ENCODE measurements around the gene CCDC86. TPM values are rescaled to one million over a fixed set of nuclear protein-coding genes. Genes with fewer than 3 reads are reported as not detected.

CCDC86 gene
- total RNA-seq, 1 experiment from 2014 or later = 51.5 TPM

DNA sequence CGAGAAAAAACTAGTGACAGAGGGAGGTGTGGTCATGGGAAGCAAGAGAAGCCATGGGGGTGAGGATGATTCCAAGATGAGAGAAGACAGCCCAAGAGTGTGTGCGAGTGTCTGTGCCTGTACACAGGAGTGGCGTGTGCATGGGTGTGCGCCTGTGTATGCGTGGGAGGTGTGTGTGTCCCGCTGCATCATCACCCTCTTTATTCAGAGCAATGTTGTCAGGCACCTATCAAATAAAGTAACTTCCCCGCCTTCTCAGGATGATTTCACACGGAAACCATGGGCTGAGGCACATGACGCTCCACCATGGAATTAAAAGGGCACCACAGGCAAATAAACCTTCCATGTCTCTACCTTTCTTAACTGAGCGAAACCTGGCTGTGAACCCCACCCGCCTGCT, 32.2 kb upstream of the CCDC86 start:
- H3K4me1 Mint-ChIP-seq (ENCODE audit: low read depth, unreplicated experiment) = peaks cover 9% of the 10 kb centered on the region
- intact Hi-C loops (cut with micrococcal nuclease; ENCODE audit: unreplicated experiment) = no loop called here
- no peak overlapping the region for H3K4me3 Mint-ChIP-seq (ENCODE audit: low read depth, unreplicated experiment)
- BruUV-seq (replicated peaks) = no TSS peak
- H3K9me3 Mint-ChIP-seq (ENCODE audit: low read depth, unreplicated experiment) = no peaks in the 10 kb centered on the region
- peaks cover 84% of the 10 kb centered on the region for H3K27me3 Mint-ChIP-seq (ENCODE audit: unreplicated experiment)
- CTCF ChIA-PET = no interaction called here
- H3K36me3 Mint-ChIP-seq (ENCODE audit: insufficient read depth, unreplicated experiment) = no peaks in the 10 kb centered on the region
- H3K27ac Mint-ChIP-seq (ENCODE audit: unreplicated experiment) = no peak overlapping the region
- TF ChIP-seq, protein P1, sequence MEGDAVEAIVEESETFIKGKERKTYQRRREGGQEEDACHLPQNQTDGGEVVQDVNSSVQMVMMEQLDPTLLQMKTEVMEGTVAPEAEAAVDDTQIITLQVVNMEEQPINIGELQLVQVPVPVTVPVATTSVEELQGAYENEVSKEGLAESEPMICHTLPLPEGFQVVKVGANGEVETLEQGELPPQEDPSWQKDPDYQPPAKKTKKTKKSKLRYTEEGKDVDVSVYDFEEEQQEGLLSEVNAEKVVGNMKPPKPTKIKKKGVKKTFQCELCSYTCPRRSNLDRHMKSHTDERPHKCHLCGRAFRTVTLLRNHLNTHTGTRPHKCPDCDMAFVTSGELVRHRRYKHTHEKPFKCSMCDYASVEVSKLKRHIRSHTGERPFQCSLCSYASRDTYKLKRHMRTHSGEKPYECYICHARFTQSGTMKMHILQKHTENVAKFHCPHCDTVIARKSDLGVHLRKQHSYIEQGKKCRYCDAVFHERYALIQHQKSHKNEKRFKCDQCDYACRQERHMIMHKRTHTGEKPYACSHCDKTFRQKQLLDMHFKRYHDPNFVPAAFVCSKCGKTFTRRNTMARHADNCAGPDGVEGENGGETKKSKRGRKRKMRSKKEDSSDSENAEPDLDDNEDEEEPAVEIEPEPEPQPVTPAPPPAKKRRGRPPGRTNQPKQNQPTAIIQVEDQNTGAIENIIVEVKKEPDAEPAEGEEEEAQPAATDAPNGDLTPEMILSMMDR (IDR thresholded peaks at IDR 0.05; ENCODE audit: unreplicated experiment) = no peak
- DNase-seq = no peak

DNA sequence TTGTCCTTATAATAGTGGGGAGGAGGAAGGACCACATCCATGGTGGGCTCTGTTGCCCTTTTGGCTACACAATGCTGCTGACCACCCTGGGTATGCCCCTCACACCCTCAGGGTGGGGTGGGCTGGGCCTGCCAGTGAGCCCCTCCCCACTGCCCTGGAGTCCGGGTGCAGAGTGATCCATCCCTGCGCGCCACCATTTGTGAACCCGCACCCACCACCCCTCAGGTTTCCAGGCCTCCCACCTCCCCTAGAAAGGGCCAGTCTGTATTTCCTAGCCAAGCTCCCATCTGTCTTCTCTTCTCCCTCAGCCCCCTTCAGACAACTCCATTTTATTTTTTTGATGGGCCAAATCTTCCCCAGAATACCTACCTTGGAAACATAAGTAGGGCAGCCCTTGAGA, 31.8 kb upstream of the CCDC86 start:
- CTCF ChIA-PET = no interaction called here
- no peak overlapping the region for H3K27ac Mint-ChIP-seq (ENCODE audit: unreplicated experiment)
- no peaks in the 10 kb centered on the region for H3K36me3 Mint-ChIP-seq (ENCODE audit: insufficient read depth, unreplicated experiment)

DNA sequence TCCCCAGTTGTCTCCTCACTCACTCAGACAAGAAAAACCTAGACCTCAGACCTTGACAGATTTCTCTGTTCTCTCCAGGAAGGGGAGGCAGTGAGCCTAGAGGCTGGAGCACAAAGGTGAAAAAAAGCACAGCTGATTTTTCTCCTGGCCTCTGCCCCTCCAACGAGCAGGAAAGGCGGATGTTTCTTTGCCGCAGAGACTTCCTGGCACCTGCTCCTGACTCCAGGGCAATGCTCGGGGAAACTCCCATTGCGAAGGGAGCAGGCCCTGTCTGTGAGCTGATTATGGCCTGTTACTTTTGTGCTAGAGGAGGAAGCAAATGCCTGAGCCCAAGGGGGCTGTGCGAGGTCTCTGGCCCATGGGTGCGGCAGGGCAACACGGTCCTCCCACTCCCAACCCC, 31.3 kb upstream of the CCDC86 start:
- CTCF ChIA-PET = no interaction called here
- intact Hi-C loops (cut with micrococcal nuclease; ENCODE audit: unreplicated experiment) = no loop called here
- TF ChIP-seq, protein P1 (IDR thresholded peaks at IDR 0.05; ENCODE audit: unreplicated experiment) = no peak
- Mint-ChIP-seq H3K9me3 (ENCODE audit: low read depth, unreplicated experiment) (no peaks in the 10 kb centered on the region), H3K27ac (ENCODE audit: unreplicated experiment) (no peak overlapping the region), H3K36me3 (ENCODE audit: insufficient read depth, unreplicated experiment) (no peaks in the 10 kb centered on the region), H3K4me1 (ENCODE audit: low read depth, unreplicated experiment) (peaks cover 9% of the 10 kb centered on the region), H3K4me3 (ENCODE audit: low read depth, unreplicated experiment) (no peak overlapping the region), H3K27me3 (ENCODE audit: unreplicated experiment) (peaks cover 79% of the 10 kb centered on the region)
- BruUV-seq (replicated peaks) = no TSS peak
- no peak for DNase-seq

More for the DNA sequence above, 31.8 kb upstream of the CCDC86 start:
- no peak for DNase-seq
- H3K9me3 Mint-ChIP-seq (ENCODE audit: low read depth, unreplicated experiment) = no peaks in the 10 kb centered on the region
- intact Hi-C loops (cut with micrococcal nuclease; ENCODE audit: unreplicated experiment) = no loop called here
- no peak overlapping the region for H3K4me3 Mint-ChIP-seq (ENCODE audit: low read depth, unreplicated experiment)
- no TSS peak for BruUV-seq (replicated peaks)
- peaks cover 83% of the 10 kb centered on the region for H3K27me3 Mint-ChIP-seq (ENCODE audit: unreplicated experiment)
- H3K4me1 Mint-ChIP-seq (ENCODE audit: low read depth, unreplicated experiment) = peaks cover 9% of the 10 kb centered on the region
- TF ChIP-seq, protein P1 (IDR thresholded peaks at IDR 0.05; ENCODE audit: unreplicated experiment) = no peak

DNA sequence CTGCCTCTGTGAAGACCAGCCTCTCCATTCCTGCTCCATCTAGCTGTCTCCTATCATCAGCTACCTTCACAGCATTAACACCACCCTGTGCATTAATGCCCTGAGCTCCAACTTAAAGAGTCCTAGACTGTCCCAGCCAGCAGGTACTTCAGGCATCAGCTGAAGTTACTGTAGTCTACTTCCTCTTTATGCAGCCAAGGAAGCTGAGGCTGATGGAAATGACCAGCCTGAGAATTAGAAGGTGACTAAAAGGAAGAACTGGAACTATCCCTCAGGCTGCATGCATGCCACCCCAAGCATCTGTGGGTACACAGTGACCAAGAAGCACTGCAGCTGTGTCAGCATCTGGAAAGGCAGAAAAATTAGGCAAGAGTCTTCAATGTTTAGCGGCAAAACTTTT, 28.6 kb upstream of the CCDC86 start:
- no peak for DNase-seq
- Mint-ChIP-seq H3K4me1 (ENCODE audit: low read depth, unreplicated experiment) (peaks cover 9% of the 10 kb centered on the region), H3K27ac (ENCODE audit: unreplicated experiment) (no peak overlapping the region), H3K9me3 (ENCODE audit: low read depth, unreplicated experiment) (no peaks in the 10 kb centered on the region), H3K36me3 (ENCODE audit: insufficient read depth, unreplicated experiment) (no peaks in the 10 kb centered on the region), H3K4me3 (ENCODE audit: low read depth, unreplicated experiment) (no peak overlapping the region), H3K27me3 (ENCODE audit: unreplicated experiment) (peaks cover 54% of the 10 kb centered on the region)
- TF ChIP-seq, protein P1 (IDR thresholded peaks at IDR 0.05; ENCODE audit: unreplicated experiment) = no peak
- intact Hi-C loops (cut with micrococcal nuclease; ENCODE audit: unreplicated experiment) = no loop called here
- CTCF ChIA-PET = no interaction called here
- no TSS peak for BruUV-seq (replicated peaks)

All from Calu3 (cell line).